Hepatocyte (in vitro differentiated cells): ENCODE data around the gene TOP3A. TPM values are rescaled to one million over a fixed set of nuclear protein-coding genes. Genes with fewer than 3 reads are reported as not detected.

ENCODE experiments used
- DNase-seq: peaks from one replicate; pipeline ENCODE4 v3.0.0-alpha.2; 2016; ENCODE audit warnings: low spot score
- H2AFZ ChIP-seq: fragments of 200-600 bp; sonication (generic); 2 replicates; pipeline ENCODE4 v1.6.0; 2016; ENCODE audit warnings: antibody characterized with exemption, mild to moderate bottlenecking
- H3K27ac ChIP-seq: fragments of 200-600 bp; sonication (generic); 2 replicates; pipeline ENCODE4 v1.5.1; 2016; ENCODE audit warnings: mild to moderate bottlenecking
- H3K27me3 ChIP-seq: fragments of 200-600 bp; sonication (generic); 2 replicates; pipeline ENCODE4 v1.6.1; 2016
- H3K36me3 ChIP-seq: fragments of 200-600 bp; sonication (generic); replicated peaks from 2 replicates; pipeline ENCODE4 v1.5.1; 2016; ENCODE audit warnings: low read depth; ENCODE audit not compliant: insufficient read depth
- H3K4me1 ChIP-seq: fragments of 200-600 bp; sonication (generic); 2 replicates; pipeline ENCODE4 v1.5.1; 2016; ENCODE audit warnings: mild to moderate bottlenecking, moderate library complexity; ENCODE audit not compliant: insufficient read depth
- H3K4me2 ChIP-seq: fragments of 200-600 bp; sonication (generic); 2 replicates; pipeline ENCODE4 v1.6.0; 2016
- H3K4me3 ChIP-seq: fragments of 200-600 bp; sonication (generic); 2 replicates; pipeline ENCODE4 v1.5.1; 2016; ENCODE audit warnings: mild to moderate bottlenecking
- H3K79me2 ChIP-seq: fragments of 200-600 bp; sonication (generic); 2 replicates; pipeline ENCODE4 v1.6.0; 2017; ENCODE audit warnings: mild to moderate bottlenecking
- H3K9me2 ChIP-seq: fragments of 200-600 bp; sonication (generic); replicated peaks from 2 replicates; pipeline ENCODE4 v1.6.0; 2017; ENCODE audit warnings: mild to moderate bottlenecking; ENCODE audit not compliant: insufficient read depth
- H3K9me3 ChIP-seq: fragments of 200-600 bp; sonication (generic); 2 replicates; pipeline ENCODE4 v1.5.1; 2016; ENCODE audit warnings: low read depth, mild to moderate bottlenecking
- H4K20me1 ChIP-seq: fragments of 200-600 bp; sonication (generic); 2 replicates; pipeline ENCODE4 v1.6.0; 2016; ENCODE audit warnings: mild to moderate bottlenecking; ENCODE audit not compliant: insufficient read depth, poor library complexity, severe bottlenecking
- EZH2 ChIP-seq: fragments of 200-600 bp; sonication (generic); IDR thresholded peaks from 2 replicates; pipeline ENCODE4 v1.6.1; 2016; ENCODE audit warnings: antibody characterized with exemption, mild to moderate bottlenecking, borderline replicate concordance
- EZH2phosphoT487 ChIP-seq: fragments of 200-600 bp; sonication (generic); IDR thresholded peaks from one replicate; pipeline ENCODE4 v1.6.1; 2018; ENCODE audit warnings: antibody characterized with exemption, mild to moderate bottlenecking, low read depth, moderate library complexity; ENCODE audit not compliant: unreplicated experiment, severe bottlenecking
- WGBS: methylation state at CpG from one replicate; pipeline ENCODE4 v1.1.6; 2016; ENCODE audit warnings: low lambda C conversion rate; ENCODE audit errors: missing lambda C conversion rate; 5-methylcytosine and 5-hydroxymethylcytosine counted together
- polyA plus RNA-seq: library from polyadenylated mRNA; unstranded; fragments of >200 nt; fragmentation: Nextera tagmentation; extraction: Ambion mirVana; gene quantifications from 2 replicates; pipeline ENCODE4 v1.2.1, GENCODE V29; 2016
- total RNA-seq: library from RNA; depleted of rRNA; stranded (reverse); fragments of >200 nt; gene quantifications from 2 replicates; pipeline ENCODE4 v1.2.3, GENCODE V29; 2014
- TF ChIP-seq, protein P1 (sequence below): fragments of 200-600 bp; sonication (generic); IDR thresholded peaks from 2 replicates; pipeline ENCODE4 v1.5.1; 2016; ENCODE audit warnings: antibody characterized with exemption, mild to moderate bottlenecking; ENCODE audit not compliant: poor library complexity

Gene TOP3A
- total and polyA plus RNA-seq, 2 experiments from 2014 or later = 15.5 to 24.3 TPM

- peak; percentile 36 for DNase-seq
- no peaks in the 10 kb centered on the region for H3K9me3 ChIP-seq
- no peak overlapping the region for H3K4me3 ChIP-seq
- H3K4me2 ChIP-seq = no peak overlapping the region
- no peaks in the 10 kb centered on the region for H3K4me1 ChIP-seq
- H3K36me3 ChIP-seq = no peaks in the 10 kb centered on the region
- WGBS = 78% methylated on average over 5 of the region's 5 CpGs
- H3K27ac ChIP-seq = no peak overlapping the region
- no peaks in the 10 kb centered on the region for H4K20me1 ChIP-seq
- H3K79me2 ChIP-seq = no peaks in the 10 kb centered on the region
- H2AFZ ChIP-seq = no peak overlapping the region
- H3K9me2 ChIP-seq = no peaks in the 10 kb centered on the region
- TF ChIP-seq EZH2 = no peak
- TF ChIP-seq, protein P1, sequence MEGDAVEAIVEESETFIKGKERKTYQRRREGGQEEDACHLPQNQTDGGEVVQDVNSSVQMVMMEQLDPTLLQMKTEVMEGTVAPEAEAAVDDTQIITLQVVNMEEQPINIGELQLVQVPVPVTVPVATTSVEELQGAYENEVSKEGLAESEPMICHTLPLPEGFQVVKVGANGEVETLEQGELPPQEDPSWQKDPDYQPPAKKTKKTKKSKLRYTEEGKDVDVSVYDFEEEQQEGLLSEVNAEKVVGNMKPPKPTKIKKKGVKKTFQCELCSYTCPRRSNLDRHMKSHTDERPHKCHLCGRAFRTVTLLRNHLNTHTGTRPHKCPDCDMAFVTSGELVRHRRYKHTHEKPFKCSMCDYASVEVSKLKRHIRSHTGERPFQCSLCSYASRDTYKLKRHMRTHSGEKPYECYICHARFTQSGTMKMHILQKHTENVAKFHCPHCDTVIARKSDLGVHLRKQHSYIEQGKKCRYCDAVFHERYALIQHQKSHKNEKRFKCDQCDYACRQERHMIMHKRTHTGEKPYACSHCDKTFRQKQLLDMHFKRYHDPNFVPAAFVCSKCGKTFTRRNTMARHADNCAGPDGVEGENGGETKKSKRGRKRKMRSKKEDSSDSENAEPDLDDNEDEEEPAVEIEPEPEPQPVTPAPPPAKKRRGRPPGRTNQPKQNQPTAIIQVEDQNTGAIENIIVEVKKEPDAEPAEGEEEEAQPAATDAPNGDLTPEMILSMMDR = no peak
- TF ChIP-seq EZH2phosphoT487 = no peak
- no peaks in the 10 kb centered on the region for H3K27me3 ChIP-seq
Measured at GRCh38 chr17:18280766-18281371, 33.9 kb downstream of the TOP3A start.

- no peaks in the 10 kb centered on the region for H3K27me3 ChIP-seq
- H3K9me3 ChIP-seq = no peaks in the 10 kb centered on the region
- no peaks in the 10 kb centered on the region for H3K36me3 ChIP-seq
- no peaks in the 10 kb centered on the region for H3K9me2 ChIP-seq
- TF ChIP-seq EZH2phosphoT487 (no peak), EZH2 (no peak)
- TF ChIP-seq, protein P1 = no peak
- no peak overlapping the region for H2AFZ ChIP-seq
- no peaks in the 10 kb centered on the region for H3K79me2 ChIP-seq
- 98% methylated on average over 4 of the region's 4 CpGs for WGBS
- H4K20me1 ChIP-seq = no peaks in the 10 kb centered on the region
- no peaks in the 10 kb centered on the region for H3K4me1 ChIP-seq
- H3K4me3 ChIP-seq = no peak overlapping the region
- H3K27ac ChIP-seq = peak overlapping the region; percentile 12
- H3K4me2 ChIP-seq = no peak overlapping the region
- DNase-seq = no peak
Measured at GRCh38 chr17:18280249-18280648, 34.5 kb downstream of the TOP3A start.

DNA sequence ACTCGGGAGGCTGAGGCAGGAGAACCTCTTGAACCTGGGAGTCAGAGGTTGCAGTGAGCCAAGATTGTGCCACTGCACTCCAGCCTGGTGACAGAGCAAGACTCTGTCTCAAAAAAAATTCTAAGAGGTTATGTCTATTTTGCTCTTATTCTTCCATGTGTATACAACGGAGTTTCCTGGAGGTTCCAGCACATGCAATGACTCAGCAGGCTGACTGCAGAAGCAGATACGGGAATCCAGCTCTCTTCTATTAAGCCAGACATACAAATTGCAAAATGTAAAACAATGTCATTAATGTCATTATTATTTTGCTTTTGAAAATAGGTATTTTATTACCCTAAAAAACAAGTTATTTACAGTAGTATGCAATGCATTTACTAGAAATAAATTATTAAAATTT is 35.9 kb downstream of the TOP3A start:
- Histone ChIP-seq H3K9me3 (no peaks in the 10 kb centered on the region), H3K36me3 (no peaks in the 10 kb centered on the region), H3K4me3 (no peak overlapping the region), H3K9me2 (no peaks in the 10 kb centered on the region), H3K27me3 (no peaks in the 10 kb centered on the region), H2AFZ (no peak overlapping the region), H3K79me2 (no peaks in the 10 kb centered on the region), H3K4me2 (no peak overlapping the region), H3K27ac (no peak overlapping the region), H4K20me1 (no peaks in the 10 kb centered on the region), H3K4me1 (no peaks in the 10 kb centered on the region)
- WGBS = 85% methylated on average over 3 of the region's 3 CpGs
- DNase-seq = no peak
- TF ChIP-seq EZH2 = no peak
- TF ChIP-seq, protein P1 = no peak
- no peak for TF ChIP-seq EZH2phosphoT487
